IMR-90 (cell line): ENCODE data around the gene MAN2B1. TPM values are rescaled to one million over a fixed set of nuclear protein-coding genes. Genes with fewer than 3 reads are reported as not detected.

Experiments used
- ATAC-seq: fragments of 200-7000 bp; cut with Tn5 transposase; 2 replicates; pipeline ENCODE4 v1.9.1; 2020; ENCODE audit warnings: low read depth, mild to moderate bottlenecking, moderate library complexity
- BruUV-seq: library from RNA; stranded (reverse); fragments of 400-500 nt; replicated peaks from 2 replicates; lab custom pipeline; 2021; lab: Mats Ljungman, UMichigan
- CTCF ChIA-PET: fragments of 300-600 bp; formaldehyde crosslinking; extraction: SDS; loops from one replicate; lab custom pipeline; 2021; ENCODE audit warnings: antibody characterized with exemption; lab: Yijun Ruan, JAX
- POLR2A ChIA-PET: fragments of 300-600 bp; sonication (Branson Sonifier 250); formaldehyde crosslinking; loops from one replicate; lab custom pipeline; 2022; ENCODE audit warnings: antibody characterized with exemption; ENCODE audit not compliant: unreplicated experiment; lab: Charles Lee
- DNase-seq: peaks from one replicate; pipeline ENCODE4 v3.0.0; 2013
- H2AFZ ChIP-seq: replicated peaks from 2 replicates; pipeline ENCODE3; 2013; ENCODE audit warnings: low read length, mild to moderate bottlenecking; ENCODE audit not compliant: poor library complexity
- H2AK5ac ChIP-seq: 2 replicates; pipeline ENCODE4 v1.6.1; 2013; ENCODE audit warnings: low read depth, low read length, inconsistent platforms
- H2AK9ac ChIP-seq: replicated peaks from 2 replicates; pipeline ENCODE3; 2013; ENCODE audit warnings: mild to moderate bottlenecking, low read depth, low read length, moderate library complexity; ENCODE audit not compliant: poor library complexity
- H2BK120ac ChIP-seq: 2 replicates; pipeline ENCODE4 v1.6.1; 2013; ENCODE audit warnings: low read depth, low read length, inconsistent platforms
- H2BK15ac ChIP-seq: 3 replicates; pipeline ENCODE4 v1.6.1; 2013; ENCODE audit warnings: low read depth, low read length, inconsistent platforms
- H2BK20ac ChIP-seq: 2 replicates; pipeline ENCODE4 v1.6.1; 2013; ENCODE audit warnings: low read depth, mild to moderate bottlenecking, inconsistent platforms, low read length, moderate library complexity
- H2BK5ac ChIP-seq: 2 replicates; pipeline ENCODE4 v1.6.1; 2013; ENCODE audit warnings: mild to moderate bottlenecking, low read depth, low read length, inconsistent platforms; ENCODE audit not compliant: poor library complexity, severe bottlenecking
- H3K14ac ChIP-seq: replicated peaks from 2 replicates; pipeline ENCODE4 v1.6.1; 2013; ENCODE audit warnings: low read depth, low read length, inconsistent platforms
- H3K18ac ChIP-seq: 2 replicates; pipeline ENCODE4 v1.6.1; 2013; ENCODE audit warnings: low read depth, low read length, control low read depth
- H3K23ac ChIP-seq: 2 replicates; pipeline ENCODE4 v1.6.1; 2013; ENCODE audit warnings: low read depth, low read length, inconsistent platforms
- H3K27ac ChIP-seq: 2 replicates; pipeline ENCODE4 v1.5.1; 2013; ENCODE audit warnings: mild to moderate bottlenecking, control low read depth, low read length; ENCODE audit not compliant: insufficient read depth
- H3K27me3 ChIP-seq: 2 replicates; pipeline ENCODE4 v1.6.1; 2013; ENCODE audit warnings: low read length; ENCODE audit not compliant: control insufficient read depth, insufficient read depth
- H3K36me3 ChIP-seq: 2 replicates; pipeline ENCODE4 v1.6.1; 2013; ENCODE audit warnings: low read length, mixed read lengths; ENCODE audit not compliant: control insufficient read depth, insufficient read depth
- H3K4ac ChIP-seq: 2 replicates; pipeline ENCODE4 v1.6.1; 2013; ENCODE audit warnings: low read depth, low read length, inconsistent platforms
- H3K4me1 ChIP-seq: 2 replicates; pipeline ENCODE4 v1.6.1; 2013; ENCODE audit warnings: low read length, mixed read lengths; ENCODE audit not compliant: control insufficient read depth, insufficient read depth
- H3K4me2 ChIP-seq: 2 replicates; pipeline ENCODE4 v1.6.1; 2013; ENCODE audit warnings: low read depth, mild to moderate bottlenecking, control low read depth, low read length, moderate library complexity
- H3K4me3 ChIP-seq: 2 replicates; pipeline ENCODE4 v1.5.1; 2013; ENCODE audit warnings: low read depth, mild to moderate bottlenecking, control low read depth, low read length, moderate library complexity; ENCODE audit not compliant: insufficient read depth
- H3K56ac ChIP-seq: 2 replicates; pipeline ENCODE4 v1.6.1; 2013; ENCODE audit warnings: low read length, inconsistent platforms; ENCODE audit not compliant: insufficient read depth; ENCODE audit errors: extremely low read depth
- H3K79me1 ChIP-seq, 2 experiments: 2 replicates each; pipeline ENCODE4 v1.6.1; 2013; ENCODE audit warnings: low read length in 2 of 2, inconsistent platforms in 1 of 2, low read depth in 1 of 2
- H3K9ac ChIP-seq: 2 replicates; pipeline ENCODE4 v1.6.1; 2013; ENCODE audit warnings: low read depth, low read length, control low read depth
- H3K9me1 ChIP-seq: 2 replicates; pipeline ENCODE4 v1.6.1; 2013; ENCODE audit warnings: low read length, inconsistent platforms; ENCODE audit not compliant: insufficient read depth
- H3K9me3 ChIP-seq: 2 replicates; pipeline ENCODE4 v1.6.1; 2013; ENCODE audit warnings: low read length; ENCODE audit not compliant: control insufficient read depth, insufficient read depth
- H4K20me1 ChIP-seq: 2 replicates; pipeline ENCODE4 v1.6.1; 2013; ENCODE audit warnings: low read length, inconsistent platforms; ENCODE audit not compliant: insufficient read depth
- H4K5ac ChIP-seq: 2 replicates; pipeline ENCODE4 v1.6.1; 2013; ENCODE audit warnings: mild to moderate bottlenecking, low read depth, low read length, control low read depth
- H4K8ac ChIP-seq, 2 experiments: 2 replicates each; pipeline ENCODE4 v1.6.1; 2013; ENCODE audit warnings: low read depth in 2 of 2, low read length in 2 of 2, control low read depth in 1 of 2, inconsistent platforms in 1 of 2
- H4K91ac ChIP-seq: 2 replicates; pipeline ENCODE4 v1.6.1; 2013; ENCODE audit warnings: low read depth, low read length, inconsistent platforms; ENCODE audit not compliant: insufficient read depth
- BHLHE40 ChIP-seq: fragments of 150-350 bp; IDR thresholded peaks from 2 replicates; pipeline ENCODE4 v1.6.1; 2016; ENCODE audit warnings: mild to moderate bottlenecking, low read depth, low read length
- CEBPB ChIP-seq: IDR thresholded peaks from 2 replicates; pipeline ENCODE4 v1.6.1; 2012; ENCODE audit warnings: low read depth, low read length, improper control_type of control experiment
- CHD1 ChIP-seq: IDR thresholded peaks from 2 replicates; pipeline ENCODE4 v1.6.1; 2012; ENCODE audit warnings: low read depth, low read length, improper control_type of control experiment
- CTCF ChIP-seq: conservative IDR thresholded peaks from 2 replicates; pipeline ENCODE4 v1.5.1; 2012; ENCODE audit warnings: mild to moderate bottlenecking, low read depth, low read length, improper control_type of control experiment
- ELK1 ChIP-seq: fragments of 150-350 bp; IDR thresholded peaks from 2 replicates; pipeline ENCODE4 v1.6.1; 2016; ENCODE audit warnings: low read depth, mild to moderate bottlenecking, low read length, moderate library complexity, borderline replicate concordance
- FOS ChIP-seq: fragments of 150-350 bp; IDR thresholded peaks from 2 replicates; pipeline ENCODE4 v1.6.1; 2016; ENCODE audit warnings: low read depth, low read length
- MAFK ChIP-seq: IDR thresholded peaks from 2 replicates; pipeline ENCODE4 v1.6.1; 2012; ENCODE audit warnings: low read depth, low read length, improper control_type of control experiment
- MAZ ChIP-seq: IDR thresholded peaks from 2 replicates; pipeline ENCODE4 v1.6.1; 2012; ENCODE audit warnings: low read depth, mild to moderate bottlenecking, low read length, improper control_type of control experiment, moderate library complexity, borderline replicate concordance
- MXI1 ChIP-seq: IDR thresholded peaks from 2 replicates; pipeline ENCODE4 v1.6.1; 2012; ENCODE audit warnings: low read depth, mild to moderate bottlenecking, low read length, moderate library complexity, borderline replicate concordance
- NFE2L2 ChIP-seq: fragments of 150-350 bp; IDR thresholded peaks from 2 replicates; pipeline ENCODE4 v1.6.1; 2016; ENCODE audit warnings: low read depth, mild to moderate bottlenecking, low read length
- POLR2A ChIP-seq: IDR thresholded peaks from 2 replicates; pipeline ENCODE4 v1.6.1; 2012; ENCODE audit warnings: mild to moderate bottlenecking, low read depth, low read length
- RAD21 ChIP-seq: IDR thresholded peaks from 2 replicates; pipeline ENCODE4 v1.6.1; 2012; ENCODE audit warnings: low read length, improper control_type of control experiment
- RCOR1 ChIP-seq: IDR thresholded peaks from 2 replicates; pipeline ENCODE4 v1.6.1; 2012; ENCODE audit warnings: mild to moderate bottlenecking, low read length, improper control_type of control experiment; ENCODE audit not compliant: insufficient replicate concordance
- RFX5 ChIP-seq: IDR thresholded peaks from 2 replicates; pipeline ENCODE4 v1.8.0; 2012; ENCODE audit warnings: low read depth, mild to moderate bottlenecking, low read length, moderate library complexity
- SMC3 ChIP-seq: fragments of 150-350 bp; IDR thresholded peaks from 2 replicates; pipeline ENCODE4 v1.6.1; 2016; ENCODE audit warnings: low read depth, mild to moderate bottlenecking, antibody characterized with exemption, low read length, moderate library complexity
- USF2 ChIP-seq: fragments of 150-350 bp; IDR thresholded peaks from 2 replicates; pipeline ENCODE4 v1.6.1; 2017; ENCODE audit warnings: mild to moderate bottlenecking, antibody characterized with exemption, low read length, low read depth
- WGBS, 2 experiments: methylation state at CpG; one replicate each; pipeline versions ENCODE4 v1.1.5 to v1.1.7; 2013; ENCODE audit warnings: missing lambda C conversion rate in 2 of 2; ENCODE audit not compliant: insufficient read length in 1 of 2; ENCODE audit errors: extremely low coverage in 2 of 2; 5-methylcytosine and 5-hydroxymethylcytosine counted together
- dilution Hi-C: fragments of 300-500 bp; cut with HindIII; formaldehyde crosslinking; loops from one replicate; pipeline ENCODE4 v1.14.3; 2018; ENCODE audit warnings: low sequenced_read_pairs; ENCODE audit not compliant: unreplicated experiment
- in situ Hi-C: fragments of 300-500 bp; cut with MboI; formaldehyde crosslinking; loops from 3 replicates; pipeline ENCODE4 v1.14.3; 2019; ENCODE audit warnings: low sequenced_read_pairs, inconsistent platforms, mixed read lengths
- intact Hi-C: fragments of 100-400 bp; cut with micrococcal nuclease; formaldehyde crosslinking; loops from 2 replicates; pipeline ENCODE4 v1.10.0; 2022
- polyA plus RNA-seq, 3 experiments: library from polyadenylated mRNA; depleted of rRNA; stranded (reverse); fragments of >200 nt; gene quantifications; 2 replicates each; pipeline ENCODE4 v1.2.3, GENCODE V29; 2012; ENCODE audit warnings: low replicate concordance in 1 of 3
- total RNA-seq: library from RNA; depleted of rRNA; stranded (reverse); fragments of >200 nt; gene quantifications from 2 replicates; pipeline ENCODE4 v1.2.3, GENCODE V29; 2012

MAN2B1 gene
- total and polyA plus RNA-seq, 2 of the 4 experiments (the other 2 are of a cell fraction): 10.4 to 55.4 TPM

- Histone ChIP-seq H3K27me3 (no peaks in the 10 kb centered on the region), H4K91ac (no peak overlapping the region), H2BK5ac (no peak overlapping the region), H3K9ac (no peak overlapping the region), H2AK5ac (no peak overlapping the region), H3K4me2 (no peak overlapping the region), H3K56ac (no peak overlapping the region), H3K4ac (no peak overlapping the region), H3K4me1 (peaks cover 3% of the 10 kb centered on the region), H3K9me3 (no peaks in the 10 kb centered on the region), H2BK20ac (no peak overlapping the region), H2AK9ac (no peak overlapping the region), H3K79me1 (no peaks in the 10 kb centered on the region), H3K27ac (no peak overlapping the region), H3K18ac (no peak overlapping the region), H2BK120ac (no peak overlapping the region), H4K5ac (no peak overlapping the region), H2BK15ac (no peak overlapping the region), H3K23ac (no peak overlapping the region), H4K20me1 (no peaks in the 10 kb centered on the region), H2AFZ (no peak overlapping the region), H3K4me3 (no peak overlapping the region), H4K8ac (no peak overlapping the region), H3K36me3 (no peaks in the 10 kb centered on the region), H3K14ac (no peak overlapping the region), H3K9me1 (no peaks in the 10 kb centered on the region)
- intact Hi-C loops: no loop called here
- dilution Hi-C loops: no loop called here
- TF ChIP-seq RFX5: no peak
- TF ChIP-seq MAFK: no peak
- TF ChIP-seq NFE2L2: no peak
- no peak for TF ChIP-seq RCOR1
- no peak for TF ChIP-seq CTCF
- no peak for TF ChIP-seq BHLHE40
- no peak for TF ChIP-seq USF2
- no peak for TF ChIP-seq CEBPB
- no peak for TF ChIP-seq CHD1
- no peak for TF ChIP-seq POLR2A
- TF ChIP-seq RAD21: no peak
- no peak for TF ChIP-seq ELK1
- TF ChIP-seq MXI1: no peak
- TF ChIP-seq SMC3: no peak
- no peak for TF ChIP-seq FOS
- TF ChIP-seq MAZ: no peak
- ATAC-seq: no peak
- DNase-seq: no peak
- POLR2A ChIA-PET: no interaction called here
- in situ Hi-C loops: no loop called here
- 100% methylated on average over 8 of the region's 22 CpGs; no CpG with 5 or more reads in 1 of the 2 experiments for WGBS, 2 experiments
- no TSS peak for BruUV-seq
- CTCF ChIA-PET: no interaction called here
Measured at GRCh38 chr19:12638611-12639182, 27.8 kb downstream of the MAN2B1 start.
